Loucy (cell line): Measurements from ENCODE around the gene TMEFF1.

Experiments
- H2AFZ ChIP-seq: fragments of 200-600 bp; sonication (generic); 2 replicates; pipeline ENCODE4 v1.6.0; 2016; ENCODE audit warnings: antibody characterized with exemption, mild to moderate bottlenecking, low read length, moderate library complexity
- H3F3A ChIP-seq: fragments of 200-600 bp; 2 replicates; pipeline ENCODE4 v1.6.0; 2016; ENCODE audit warnings: antibody characterized with exemption, low read depth, mild to moderate bottlenecking
- H3K27me3 ChIP-seq: fragments of 200-600 bp; sonication (generic); 2 replicates; pipeline ENCODE4 v1.6.1; 2014; ENCODE audit warnings: low read length, mild to moderate bottlenecking; ENCODE audit not compliant: insufficient read depth, poor library complexity, severe bottlenecking
- H3K36me3 ChIP-seq: fragments of 200-600 bp; sonication (generic); 2 replicates; pipeline ENCODE4 v1.6.1; 2016; ENCODE audit warnings: low read length; ENCODE audit not compliant: insufficient read depth
- H3K4me1 ChIP-seq: fragments of 200-600 bp; sonication (generic); 2 replicates; pipeline ENCODE4 v1.5.1; 2014; ENCODE audit warnings: low read length, mild to moderate bottlenecking; ENCODE audit not compliant: insufficient read depth, poor library complexity, severe bottlenecking
- H3K4me2 ChIP-seq: fragments of 200-600 bp; sonication (generic); 2 replicates; pipeline ENCODE4 v1.6.0; 2014; ENCODE audit warnings: antibody characterized with exemption, low read length, low read depth, mild to moderate bottlenecking; ENCODE audit not compliant: poor library complexity, severe bottlenecking
- H3K4me3 ChIP-seq: fragments of 200-600 bp; sonication (generic); 2 replicates; pipeline ENCODE4 v1.5.1; 2014; ENCODE audit warnings: low read length, mild to moderate bottlenecking, mixed read lengths; ENCODE audit not compliant: poor library complexity, severe bottlenecking
- H3K79me2 ChIP-seq: fragments of 200-600 bp; sonication (generic); 2 replicates; pipeline ENCODE4 v1.6.1; 2014; ENCODE audit warnings: low read length; ENCODE audit not compliant: insufficient read depth
- H3K9ac ChIP-seq: fragments of 200-600 bp; sonication (generic); 2 replicates; pipeline ENCODE4 v1.6.0; 2014; ENCODE audit warnings: mild to moderate bottlenecking, low read depth, low read length, moderate library complexity; ENCODE audit not compliant: poor library complexity, severe bottlenecking
- H3K9me2 ChIP-seq: fragments of 200-600 bp; sonication (generic); replicated peaks from 2 replicates; pipeline ENCODE4 v1.6.1; 2016; ENCODE audit warnings: low read depth, low read length, mixed read lengths
- H3K9me3 ChIP-seq: fragments of 200-600 bp; sonication (generic); 2 replicates; pipeline ENCODE4 v1.6.1; 2014; ENCODE audit warnings: mild to moderate bottlenecking, antibody characterized with exemption, low read length, low read depth; ENCODE audit not compliant: insufficient read depth
- H4K20me1 ChIP-seq: fragments of 200-600 bp; sonication (generic); 2 replicates; pipeline ENCODE4 v1.6.0; 2014; ENCODE audit warnings: antibody characterized with exemption, low read length, mild to moderate bottlenecking; ENCODE audit not compliant: insufficient read depth, poor library complexity, severe bottlenecking
- CTCF ChIP-seq: fragments of 200-600 bp; sonication (generic); conservative IDR thresholded peaks from 2 replicates; pipeline ENCODE4 v1.5.1; 2014; ENCODE audit warnings: mild to moderate bottlenecking, antibody characterized with exemption, low read length
- EZH2phosphoT487 ChIP-seq: fragments of 200-600 bp; IDR thresholded peaks from 2 replicates; pipeline ENCODE4 v1.6.1; 2018; ENCODE audit warnings: antibody characterized with exemption, mild to moderate bottlenecking, moderate library complexity, borderline replicate concordance

Gene TMEFF1

GRCh38 chr9:100602342-100602801 is 129.4 kb downstream of the TMEFF1 start:
- no peaks in the 10 kb centered on the region for H3K9me2 ChIP-seq

GRCh38 chr9:100605405-100605804 is 132.5 kb downstream of the TMEFF1 start:
- Histone ChIP-seq H3K9ac (no peak overlapping the region), H3K36me3 (no peaks in the 10 kb centered on the region), H3K9me2 (no peaks in the 10 kb centered on the region), H3K27me3 (no peaks in the 10 kb centered on the region), H3K4me1 (no peaks in the 10 kb centered on the region), H3K79me2 (no peaks in the 10 kb centered on the region), H3K4me3 (no peak overlapping the region), H2AFZ (no peak overlapping the region), H3K9me3 (no peaks in the 10 kb centered on the region), H3F3A (no peaks in the 10 kb centered on the region), H3K4me2 (no peak overlapping the region), H4K20me1 (no peaks in the 10 kb centered on the region)
- TF ChIP-seq CTCF (no peak), EZH2phosphoT487 (no peak)

More at GRCh38 chr9:100602342-100602801, 129.4 kb downstream of the TMEFF1 start:
- Histone ChIP-seq H3K4me2 (no peak overlapping the region), H2AFZ (no peak overlapping the region), H3K79me2 (no peaks in the 10 kb centered on the region), H4K20me1 (no peaks in the 10 kb centered on the region), H3K4me1 (no peaks in the 10 kb centered on the region), H3K9me3 (no peaks in the 10 kb centered on the region), H3K9ac (no peak overlapping the region), H3K36me3 (no peaks in the 10 kb centered on the region), H3F3A (no peaks in the 10 kb centered on the region), H3K27me3 (no peaks in the 10 kb centered on the region), H3K4me3 (no peak overlapping the region)
- TF ChIP-seq CTCF: peak; percentile 75
- no peak for TF ChIP-seq EZH2phosphoT487

GRCh38 chr9:100619194-100619593 is 146.2 kb downstream of the TMEFF1 start:
- H3K9me2 ChIP-seq: no peaks in the 10 kb centered on the region
- no peaks in the 10 kb centered on the region for H4K20me1 ChIP-seq
- no peak overlapping the region for H3K4me2 ChIP-seq
- no peaks in the 10 kb centered on the region for H3K4me1 ChIP-seq
- H3K9me3 ChIP-seq: no peaks in the 10 kb centered on the region
- no peak overlapping the region for H2AFZ ChIP-seq
- TF ChIP-seq CTCF (no peak), EZH2phosphoT487 (no peak)
- H3K36me3 ChIP-seq: no peaks in the 10 kb centered on the region
- no peaks in the 10 kb centered on the region for H3K79me2 ChIP-seq
- no peak overlapping the region for H3K4me3 ChIP-seq
- no peak overlapping the region for H3K9ac ChIP-seq
- no peaks in the 10 kb centered on the region for H3K27me3 ChIP-seq
- no peaks in the 10 kb centered on the region for H3F3A ChIP-seq
